ENCODE results near the gene DENND11. TPM values are rescaled to one million over a fixed set of nuclear protein-coding genes. Genes with fewer than 3 reads are reported as not detected.

The DENND11 gene
- total RNA-seq, 4 donors from 2014 or later, result 4.9 to 8.2 (median 6.7) TPM

DNA sequence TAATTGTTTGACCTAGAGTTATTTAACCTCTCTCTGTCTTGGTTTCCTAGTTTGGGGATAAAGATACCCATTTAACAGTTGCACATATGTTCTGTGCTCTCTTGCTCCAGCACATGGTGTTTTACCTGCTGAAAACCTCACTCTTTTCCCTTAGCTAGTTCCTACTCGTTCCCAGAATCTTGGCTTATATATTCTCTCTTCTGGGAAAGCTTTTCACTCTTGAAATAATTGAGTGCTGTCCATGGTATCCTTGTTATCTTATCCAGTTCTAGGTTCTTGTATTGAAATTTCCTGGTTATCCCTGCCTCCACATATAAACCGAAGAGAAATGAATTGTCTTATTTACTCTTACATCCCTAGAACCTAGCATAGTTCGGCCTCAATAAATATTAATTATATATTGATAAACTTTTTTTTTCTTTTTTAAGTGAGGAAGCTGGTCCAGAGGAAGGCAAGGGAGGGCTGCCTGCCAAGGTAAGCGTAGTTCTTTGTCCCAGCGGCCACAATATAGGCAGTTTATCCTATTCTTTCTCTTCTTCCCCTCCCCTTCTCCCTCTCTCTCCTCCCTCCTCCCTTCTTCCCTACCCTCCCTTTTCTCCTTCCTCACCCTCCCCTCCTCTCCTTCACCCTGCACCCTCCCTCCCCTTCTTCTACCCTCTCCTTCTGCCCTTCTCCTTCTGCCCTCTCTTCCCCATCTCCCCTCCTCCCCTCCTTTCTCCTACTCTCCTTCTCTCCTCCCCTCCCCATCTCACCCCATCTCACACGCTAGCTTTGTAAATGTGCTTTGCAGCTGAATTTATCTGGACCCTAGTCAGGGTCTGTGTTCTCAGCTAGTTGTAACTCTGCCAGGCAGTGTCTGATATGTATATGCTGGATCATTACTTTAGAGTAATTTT is 14.1 kb upstream of the DENND11 start:
- ATAC-seq (no peak), DNase-seq (no peak)
- Histone ChIP-seq H3K27me3 (no peaks in the 10 kb centered on the region), H3K27ac (no peak overlapping the region), H3K36me3 (no peaks in the 10 kb centered on the region), H3K9me3 (no peaks in the 10 kb centered on the region), H3K4me3 (no peak overlapping the region), H3K4me1 (no peaks in the 10 kb centered on the region)
- no peak for TF ChIP-seq POLR2A (IDR thresholded peaks at IDR 0.05)
- TF ChIP-seq, protein P1, sequence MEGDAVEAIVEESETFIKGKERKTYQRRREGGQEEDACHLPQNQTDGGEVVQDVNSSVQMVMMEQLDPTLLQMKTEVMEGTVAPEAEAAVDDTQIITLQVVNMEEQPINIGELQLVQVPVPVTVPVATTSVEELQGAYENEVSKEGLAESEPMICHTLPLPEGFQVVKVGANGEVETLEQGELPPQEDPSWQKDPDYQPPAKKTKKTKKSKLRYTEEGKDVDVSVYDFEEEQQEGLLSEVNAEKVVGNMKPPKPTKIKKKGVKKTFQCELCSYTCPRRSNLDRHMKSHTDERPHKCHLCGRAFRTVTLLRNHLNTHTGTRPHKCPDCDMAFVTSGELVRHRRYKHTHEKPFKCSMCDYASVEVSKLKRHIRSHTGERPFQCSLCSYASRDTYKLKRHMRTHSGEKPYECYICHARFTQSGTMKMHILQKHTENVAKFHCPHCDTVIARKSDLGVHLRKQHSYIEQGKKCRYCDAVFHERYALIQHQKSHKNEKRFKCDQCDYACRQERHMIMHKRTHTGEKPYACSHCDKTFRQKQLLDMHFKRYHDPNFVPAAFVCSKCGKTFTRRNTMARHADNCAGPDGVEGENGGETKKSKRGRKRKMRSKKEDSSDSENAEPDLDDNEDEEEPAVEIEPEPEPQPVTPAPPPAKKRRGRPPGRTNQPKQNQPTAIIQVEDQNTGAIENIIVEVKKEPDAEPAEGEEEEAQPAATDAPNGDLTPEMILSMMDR (IDR thresholded peaks at IDR 0.05 in 4 of 5, conservative IDR thresholded peaks at IDR 0.05 in 1 of 5), result no peak
- in situ Hi-C loops (cut with MboI; ENCODE audit: low sequenced_read_pairs in 4 of 4) (no loop called here), intact Hi-C loops (cut with DNase I; ENCODE audit: low total_unique reads) (no loop called here)

DNA sequence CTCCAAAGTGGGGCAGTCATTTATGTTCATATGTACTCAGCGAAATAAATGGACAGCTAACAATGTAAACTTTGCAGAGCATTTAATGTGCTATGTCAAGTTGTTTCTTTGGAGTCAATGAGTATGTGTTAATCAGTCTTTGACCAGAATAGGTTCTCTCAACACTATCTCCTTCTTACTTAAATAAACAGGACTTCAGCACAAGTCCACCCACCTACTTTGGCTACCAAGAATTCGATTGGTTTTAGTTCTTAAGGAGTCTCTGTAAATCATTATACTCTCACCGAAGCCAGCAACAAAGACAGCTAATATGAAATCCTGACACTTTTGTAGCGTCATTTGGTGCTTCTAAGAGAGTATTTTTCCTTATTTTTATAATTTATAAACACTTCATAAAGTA is 13.1 kb upstream of the DENND11 start:
- DNase-seq, result no peak
- H3K4me1 ChIP-seq, result peaks cover 0 to 1% of the 10 kb centered on the region in 2 donors
- H3K36me3 ChIP-seq, result no peaks in the 10 kb centered on the region
- no peaks in the 10 kb centered on the region for H3K27me3 ChIP-seq
- no peaks in the 10 kb centered on the region for H3K9me3 ChIP-seq
- H3K4me3 ChIP-seq, result no peak overlapping the region
- in situ Hi-C loops (cut with MboI; ENCODE audit: low sequenced_read_pairs in 4 of 4), result no loop called here
- intact Hi-C loops (cut with DNase I; ENCODE audit: low total_unique reads), result no loop called here
- no peak overlapping the region for H3K27ac ChIP-seq
- TF ChIP-seq POLR2A (IDR thresholded peaks at IDR 0.05), result no peak
- TF ChIP-seq, protein P1 (IDR thresholded peaks at IDR 0.05 in 4 of 5, conservative IDR thresholded peaks at IDR 0.05 in 1 of 5), result no peak
- no peak for ATAC-seq

DNA sequence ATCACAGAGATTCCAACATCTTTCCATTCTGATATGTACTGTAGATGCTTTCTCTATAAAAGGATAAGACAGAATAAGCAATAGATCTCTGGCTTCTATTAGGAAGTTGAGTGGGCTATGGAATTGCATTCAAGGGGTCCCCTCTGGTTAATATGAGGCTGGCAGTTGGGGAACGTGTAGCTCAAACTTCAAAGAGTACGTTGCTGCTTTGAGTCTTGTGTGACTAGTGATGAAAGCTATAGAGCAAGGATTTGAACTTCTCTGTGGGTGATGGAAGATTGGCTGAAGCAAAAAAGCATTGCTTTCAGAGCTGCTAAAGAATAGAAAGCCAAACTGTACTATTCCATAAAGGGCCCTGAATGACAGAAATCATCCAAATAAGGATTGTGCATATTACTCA is 12.6 kb upstream of the DENND11 start:
- TF ChIP-seq, protein P1 (IDR thresholded peaks at IDR 0.05 in 4 of 5, conservative IDR thresholded peaks at IDR 0.05 in 1 of 5), result no peak
- intact Hi-C loops (cut with DNase I; ENCODE audit: low total_unique reads) (no loop called here), in situ Hi-C loops (cut with MboI; ENCODE audit: low sequenced_read_pairs in 4 of 4) (no loop called here)
- DNase-seq (no peak), ATAC-seq (no peak)
- Histone ChIP-seq H3K4me3 (no peak overlapping the region), H3K27me3 (no peaks in the 10 kb centered on the region), H3K4me1 (peaks cover 0 to 6% of the 10 kb centered on the region in 2 donors), H3K36me3 (no peaks in the 10 kb centered on the region), H3K9me3 (no peaks in the 10 kb centered on the region), H3K27ac (no peak overlapping the region)

DNA sequence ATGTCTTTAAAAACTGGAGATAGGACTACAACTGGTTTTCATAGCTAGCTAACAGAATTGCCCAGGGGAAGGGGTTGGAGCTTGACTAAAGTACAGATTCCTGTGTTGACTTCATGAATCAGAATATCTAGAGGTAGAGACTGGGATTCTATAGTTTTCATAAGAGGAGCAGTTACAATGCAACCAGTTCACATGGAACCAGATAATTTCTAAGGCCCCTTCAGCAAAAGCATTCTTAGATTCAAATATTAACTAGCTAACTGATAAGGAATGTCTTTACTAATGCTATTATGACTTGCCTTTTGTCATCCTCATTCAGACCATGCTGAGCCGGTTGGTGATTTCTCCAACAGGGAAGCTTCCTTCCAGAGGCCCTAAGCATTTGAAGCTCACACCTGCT is 11.9 kb upstream of the DENND11 start:
- DNase-seq, result no peak
- Histone ChIP-seq H3K4me1 (peaks cover 0 to 13% of the 10 kb centered on the region in 2 donors), H3K36me3 (no peaks in the 10 kb centered on the region), H3K4me3 (no peak overlapping the region), H3K9me3 (no peaks in the 10 kb centered on the region), H3K27ac (no peak overlapping the region), H3K27me3 (no peaks in the 10 kb centered on the region)
- intact Hi-C loops (cut with DNase I; ENCODE audit: low total_unique reads), result no loop called here
- in situ Hi-C loops (cut with MboI; ENCODE audit: low sequenced_read_pairs in 4 of 4), result no loop called here
- TF ChIP-seq POLR2A (IDR thresholded peaks at IDR 0.05), result no peak
- TF ChIP-seq, protein P1 (IDR thresholded peaks at IDR 0.05 in 4 of 5, conservative IDR thresholded peaks at IDR 0.05 in 1 of 5), result no peak
- no peak for ATAC-seq
